ENCODE results near the gene SUGCT.

SUGCT gene

GRCh38 chr7:40883826-40884225 lies 749.0 kb downstream of the SUGCT start:
- Histone ChIP-seq H3K27me3 (replicated peaks; ENCODE audit: insufficient read depth, low read length) (no peaks in the 10 kb centered on the region), H3K27ac (ENCODE audit: low read length) (no peak overlapping the region), H3K4me1 (ENCODE audit: low read length) (no peaks in the 10 kb centered on the region), H2AFZ (ENCODE audit: low read length) (no peak overlapping the region), H3K4me2 (ENCODE audit: low read depth, low read length) (no peak overlapping the region), H3K79me2 (ENCODE audit: low read length) (no peaks in the 10 kb centered on the region), H3K36me3 (replicated peaks; ENCODE audit: insufficient read depth, low read length) (no peaks in the 10 kb centered on the region), H3F3A (ENCODE audit: insufficient read depth, low read length) (no peaks in the 10 kb centered on the region), H3K9me3 (replicated peaks; ENCODE audit: insufficient read depth, low read length) (no peaks in the 10 kb centered on the region), H4K20me1 (ENCODE audit: insufficient read depth, low read length) (no peaks in the 10 kb centered on the region), H3K9ac (ENCODE audit: low read length) (no peak overlapping the region), H3K9me2 (replicated peaks; ENCODE audit: insufficient read depth, low read length) (no peaks in the 10 kb centered on the region), H3K4me3 (ENCODE audit: low read length) (no peak overlapping the region)
- TF ChIP-seq EZH2 (optimal IDR thresholded peaks at IDR 0.05; ENCODE audit: low read depth, low read length) (no peak), CTCF (IDR thresholded peaks at IDR 0.05; ENCODE audit: low read length) (no peak), EZH2phosphoT487 (IDR thresholded peaks at IDR 0.05; ENCODE audit: low read length) (no peak)
- no peak for DNase-seq

GRCh38 chr7:40884241-40884640 lies 749.4 kb downstream of the SUGCT start:
- Histone ChIP-seq H3K4me2 (ENCODE audit: low read depth, low read length) (no peak overlapping the region), H3K9me3 (replicated peaks; ENCODE audit: insufficient read depth, low read length) (no peaks in the 10 kb centered on the region), H3K27me3 (replicated peaks; ENCODE audit: insufficient read depth, low read length) (no peaks in the 10 kb centered on the region), H3F3A (ENCODE audit: insufficient read depth, low read length) (no peaks in the 10 kb centered on the region), H2AFZ (ENCODE audit: low read length) (no peak overlapping the region), H3K36me3 (replicated peaks; ENCODE audit: insufficient read depth, low read length) (no peaks in the 10 kb centered on the region), H3K4me3 (ENCODE audit: low read length) (no peak overlapping the region), H4K20me1 (ENCODE audit: insufficient read depth, low read length) (no peaks in the 10 kb centered on the region), H3K79me2 (ENCODE audit: low read length) (no peaks in the 10 kb centered on the region), H3K9ac (ENCODE audit: low read length) (no peak overlapping the region), H3K9me2 (replicated peaks; ENCODE audit: insufficient read depth, low read length) (no peaks in the 10 kb centered on the region), H3K27ac (ENCODE audit: low read length) (no peak overlapping the region), H3K4me1 (ENCODE audit: low read length) (no peaks in the 10 kb centered on the region)
- TF ChIP-seq EZH2phosphoT487 (IDR thresholded peaks at IDR 0.05; ENCODE audit: low read length), result no peak
- no peak for TF ChIP-seq EZH2 (optimal IDR thresholded peaks at IDR 0.05; ENCODE audit: low read depth, low read length)
- TF ChIP-seq CTCF (IDR thresholded peaks at IDR 0.05; ENCODE audit: low read length), result no peak
- no peak for DNase-seq

GRCh38 chr7:40885503-40885902 lies 750.7 kb downstream of the SUGCT start:
- no peak overlapping the region for H3K27ac ChIP-seq (ENCODE audit: low read length)
- no peaks in the 10 kb centered on the region for H3K36me3 ChIP-seq (replicated peaks; ENCODE audit: insufficient read depth, low read length)
- no peaks in the 10 kb centered on the region for H3K79me2 ChIP-seq (ENCODE audit: low read length)
- H4K20me1 ChIP-seq (ENCODE audit: insufficient read depth, low read length), result no peaks in the 10 kb centered on the region
- no peak for TF ChIP-seq EZH2phosphoT487 (IDR thresholded peaks at IDR 0.05; ENCODE audit: low read length)
- TF ChIP-seq CTCF (IDR thresholded peaks at IDR 0.05; ENCODE audit: low read length), result no peak
- no peak for TF ChIP-seq EZH2 (optimal IDR thresholded peaks at IDR 0.05; ENCODE audit: low read depth, low read length)
- no peaks in the 10 kb centered on the region for H3K4me1 ChIP-seq (ENCODE audit: low read length)
- H3K27me3 ChIP-seq (replicated peaks; ENCODE audit: insufficient read depth, low read length), result no peaks in the 10 kb centered on the region
- H3K9me2 ChIP-seq (replicated peaks; ENCODE audit: insufficient read depth, low read length), result no peaks in the 10 kb centered on the region
- H3K4me2 ChIP-seq (ENCODE audit: low read depth, low read length), result no peak overlapping the region
- no peaks in the 10 kb centered on the region for H3K9me3 ChIP-seq (replicated peaks; ENCODE audit: insufficient read depth, low read length)
- H3K4me3 ChIP-seq (ENCODE audit: low read length), result no peak overlapping the region
- DNase-seq, result no peak
- no peak overlapping the region for H2AFZ ChIP-seq (ENCODE audit: low read length)
- H3K9ac ChIP-seq (ENCODE audit: low read length), result no peak overlapping the region
- H3F3A ChIP-seq (ENCODE audit: insufficient read depth, low read length), result no peaks in the 10 kb centered on the region
